ENCODE measurements around the gene OSER1. TPM values are rescaled to one million over a fixed set of nuclear protein-coding genes. Genes with fewer than 3 reads are reported as not detected.

The OSER1 gene
- total and polyA plus RNA-seq, 2 of the 8 experiments (the other 6 are each of a cell fraction or from before 2014, with no cell fraction given): 24.5 to 31.8 TPM

DNA sequence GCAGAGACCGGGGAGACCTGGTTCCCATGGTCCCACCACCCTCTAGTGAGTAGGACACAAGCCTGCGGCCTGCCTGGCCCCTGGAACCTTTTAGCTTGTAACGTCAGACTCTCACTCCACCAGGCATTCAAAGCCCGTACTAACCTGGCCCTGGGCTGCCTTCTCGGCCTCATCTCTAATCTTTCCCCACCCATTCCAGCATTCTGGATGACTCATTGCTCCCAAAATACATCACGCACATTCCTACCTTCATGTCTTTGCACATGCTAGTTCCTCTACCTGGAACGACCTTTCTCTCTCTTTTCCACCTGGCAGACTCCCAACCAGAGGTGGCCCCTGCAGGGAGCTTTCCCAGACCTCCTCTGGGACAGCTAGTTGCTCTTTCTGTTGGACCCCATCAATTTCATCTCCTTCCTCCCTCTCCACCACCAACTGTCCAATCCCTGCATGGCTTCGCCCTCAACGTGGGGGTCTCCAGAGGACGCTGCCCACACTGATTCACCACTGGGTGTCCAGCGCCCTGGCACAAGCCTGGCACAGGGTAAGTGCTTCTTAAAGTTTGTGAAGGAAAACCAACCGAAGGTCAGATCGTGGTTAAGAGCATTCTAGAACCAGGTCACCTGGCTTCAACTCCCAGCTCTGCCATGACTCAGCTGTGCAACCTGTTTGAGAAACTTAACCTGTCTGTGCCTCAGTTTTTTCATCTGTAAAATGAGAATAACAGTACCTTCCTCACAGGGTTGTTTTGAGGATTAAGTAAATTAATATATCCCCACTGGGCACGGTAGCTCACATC is 58.8 kb downstream of the OSER1 start:
- H4K8ac ChIP-seq (ENCODE audit: extremely low read depth, insufficient read depth, low read length): no peak overlapping the region
- H2BK20ac ChIP-seq (ENCODE audit: low read length): no peak overlapping the region
- FAIRE-seq (no peak), DNase-seq (ENCODE audit: low read depth in 1 of 2, low spot score in 2 of 2) (no peak)
- H3K23ac ChIP-seq (ENCODE audit: insufficient read length): no peak overlapping the region
- H3K18ac ChIP-seq (ENCODE audit: extremely low read depth, low read length): no peak overlapping the region
- no peaks in the 10 kb centered on the region for H3K36me3 ChIP-seq (ENCODE audit: control insufficient read depth in 2 of 4, insufficient read depth in 4 of 4, low read length in 3 of 4)
- H4K20me1 ChIP-seq (replicated peaks in 1 of 2; ENCODE audit: control insufficient read depth in 1 of 2, insufficient read depth in 2 of 2, low read length in 2 of 2): no peaks in the 10 kb centered on the region
- no peak overlapping the region for H2BK12ac ChIP-seq (ENCODE audit: low read depth, low read length)
- H3K4me3 ChIP-seq (ENCODE audit: extremely low read depth in 1 of 4, insufficient read depth in 2 of 4, low read depth in 3 of 4, low read length in 4 of 4): no peak overlapping the region
- TF ChIP-seq TCF12 (IDR thresholded peaks at IDR 0.05; ENCODE audit: low read depth, low read length) (no peak), GABPA (IDR thresholded peaks at IDR 0.05; ENCODE audit: borderline replicate concordance, insufficient read depth, low read length) (no peak), CHD1 (IDR thresholded peaks at IDR 0.05; ENCODE audit: low read depth, low read length) (no peak), CEBPB (IDR thresholded peaks at IDR 0.05; ENCODE audit: low read depth, low read length) (no peak), NRF1 (IDR thresholded peaks at IDR 0.05; ENCODE audit: low read depth, low read length) (no peak), CTBP2 (IDR thresholded peaks at IDR 0.05; ENCODE audit: borderline replicate concordance, insufficient read depth, insufficient read length, low read length) (no peak), EGR1 (IDR thresholded peaks at IDR 0.05; ENCODE audit: borderline replicate concordance, low read depth, low read length) (no peak), GTF2F1 (IDR thresholded peaks at IDR 0.05; ENCODE audit: borderline replicate concordance, low read depth, low read length) (no peak), RAD21 (IDR thresholded peaks at IDR 0.05 in 1 of 2, conservative IDR thresholded peaks at IDR 0.05 in 1 of 2; ENCODE audit: low read depth in 2 of 2, low read length in 2 of 2) (no peak), BACH1 (IDR thresholded peaks at IDR 0.05; ENCODE audit: low read length) (no peak)
- TF ChIP-seq, protein P1, sequence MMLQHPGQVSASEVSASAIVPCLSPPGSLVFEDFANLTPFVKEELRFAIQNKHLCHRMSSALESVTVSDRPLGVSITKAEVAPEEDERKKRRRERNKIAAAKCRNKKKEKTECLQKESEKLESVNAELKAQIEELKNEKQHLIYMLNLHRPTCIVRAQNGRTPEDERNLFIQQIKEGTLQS (IDR thresholded peaks at IDR 0.05; ENCODE audit: insufficient read depth, low read depth, low read length): no peak
- H2AK5ac ChIP-seq (ENCODE audit: low read depth, low read length): no peak overlapping the region
- no peaks in the 10 kb centered on the region for H3K27me3 ChIP-seq (replicated peaks in 1 of 4; ENCODE audit: control insufficient read depth in 3 of 4, extremely low read depth in 1 of 4, insufficient read depth in 3 of 4, low read length in 3 of 4)
- no peak overlapping the region for H4K91ac ChIP-seq (replicated peaks; ENCODE audit: insufficient read length, low read length)
- H3K14ac ChIP-seq (ENCODE audit: insufficient read length): no peak overlapping the region
- ChIA-PET POLR2A (ENCODE audit: partially characterized antibody) (no interaction called here), CTCF (ENCODE audit: partially characterized antibody) (interaction anchor here (0.6 to 4.7 kb wide), 6 partner anchors 9 to 77 kb away, joined by 3 to 21 read pairs (median 4); no protein-coding TSS in a partner anchor)
- H3K79me2 ChIP-seq (ENCODE audit: control insufficient read depth in 1 of 2, insufficient read depth in 2 of 2, low read length in 2 of 2): no peaks in the 10 kb centered on the region
- H3K9me3 ChIP-seq (ENCODE audit: insufficient read depth in 2 of 2, low read depth in 1 of 2, low read length in 1 of 2): no peaks in the 10 kb centered on the region
- H2BK5ac ChIP-seq (ENCODE audit: low read depth, low read length): no peak overlapping the region
- H3K4ac ChIP-seq (replicated peaks; ENCODE audit: insufficient read length, low read depth, low read length): no peak overlapping the region
- no peak overlapping the region for H3K27ac ChIP-seq (ENCODE audit: low read depth, low read length)
- H3K9ac ChIP-seq (replicated peaks in 1 of 4; ENCODE audit: extremely low read depth in 1 of 4, low read depth in 3 of 4, low read length in 3 of 4): no peak overlapping the region
- H2BK15ac ChIP-seq (ENCODE audit: low read length): no peak overlapping the region
- H3K4me2 ChIP-seq (ENCODE audit: insufficient read depth in 1 of 2, low read depth in 2 of 2, low read length in 2 of 2): no peak overlapping the region
- H2BK120ac ChIP-seq (replicated peaks; ENCODE audit: low read depth, low read length): no peak overlapping the region
- no peak overlapping the region for H3K56ac ChIP-seq (replicated peaks; ENCODE audit: insufficient read length, low read depth, low read length)
- no peak overlapping the region for H4K5ac ChIP-seq (ENCODE audit: insufficient read length, low read depth, low read length)
- H3K79me1 ChIP-seq (ENCODE audit: low read depth, low read length): no peaks in the 10 kb centered on the region
- H3K4me1 ChIP-seq (replicated peaks in 1 of 4; ENCODE audit: control insufficient read depth in 3 of 4, insufficient read depth in 4 of 4, low read length in 3 of 4): no peaks in the 10 kb centered on the region; a peak in 1 of 7 replicates
- no peak overlapping the region for H2AFZ ChIP-seq (ENCODE audit: low read length)
- H3K23me2 ChIP-seq (ENCODE audit: low read depth, low read length): 0 out of 2 replicates have a peak, but pooled peaks cover 3% of the 10 kb centered on the region
- 91% methylated on average over 14 of the region's 14 CpGs; no CpG with 5 or more reads in 1 of the 2 experiments for WGBS, 2 experiments (ENCODE audit: extremely low coverage in 1 of 2, insufficient coverage in 1 of 2, insufficient read length in 1 of 2, insufficient replicate concordance in 2 of 2, low coverage in 1 of 2, low lambda C conversion rate in 2 of 2, missing lambda C conversion rate in 1 of 2)
